IMR-90 (cell line): ENCODE data around the gene MTLN. TPM values are rescaled to one million over a fixed set of nuclear protein-coding genes. Genes with fewer than 3 reads are reported as not detected.

Source experiments
- ATAC-seq: fragments of 200-7000 bp; cut with Tn5 transposase; 2 replicates; pipeline ENCODE4 v1.9.1; 2020; ENCODE audit warnings: low read depth, mild to moderate bottlenecking, moderate library complexity
- BruUV-seq: library from RNA; stranded (reverse); fragments of 400-500 nt; replicated peaks from 2 replicates; lab custom pipeline; 2021; lab: Mats Ljungman, UMichigan
- CTCF ChIA-PET: fragments of 300-600 bp; formaldehyde crosslinking; extraction: SDS; loops from one replicate; lab custom pipeline; 2021; ENCODE audit warnings: antibody characterized with exemption; lab: Yijun Ruan, JAX
- POLR2A ChIA-PET: fragments of 300-600 bp; sonication (Branson Sonifier 250); formaldehyde crosslinking; loops from one replicate; lab custom pipeline; 2022; ENCODE audit warnings: antibody characterized with exemption; ENCODE audit not compliant: unreplicated experiment; lab: Charles Lee
- DNase-seq: peaks from one replicate; pipeline ENCODE4 v3.0.0; 2013
- H2AFZ ChIP-seq: replicated peaks from 2 replicates; pipeline ENCODE3; 2013; ENCODE audit warnings: low read length, mild to moderate bottlenecking; ENCODE audit not compliant: poor library complexity
- H2AK5ac ChIP-seq: 2 replicates; pipeline ENCODE4 v1.6.1; 2013; ENCODE audit warnings: low read depth, low read length, inconsistent platforms
- H2AK9ac ChIP-seq: replicated peaks from 2 replicates; pipeline ENCODE3; 2013; ENCODE audit warnings: mild to moderate bottlenecking, low read depth, low read length, moderate library complexity; ENCODE audit not compliant: poor library complexity
- H2BK120ac ChIP-seq: 2 replicates; pipeline ENCODE4 v1.6.1; 2013; ENCODE audit warnings: low read depth, low read length, inconsistent platforms
- H2BK15ac ChIP-seq: 3 replicates; pipeline ENCODE4 v1.6.1; 2013; ENCODE audit warnings: low read depth, low read length, inconsistent platforms
- H2BK20ac ChIP-seq: 2 replicates; pipeline ENCODE4 v1.6.1; 2013; ENCODE audit warnings: low read depth, mild to moderate bottlenecking, inconsistent platforms, low read length, moderate library complexity
- H2BK5ac ChIP-seq: 2 replicates; pipeline ENCODE4 v1.6.1; 2013; ENCODE audit warnings: mild to moderate bottlenecking, low read depth, low read length, inconsistent platforms; ENCODE audit not compliant: poor library complexity, severe bottlenecking
- H3K14ac ChIP-seq: replicated peaks from 2 replicates; pipeline ENCODE4 v1.6.1; 2013; ENCODE audit warnings: low read depth, low read length, inconsistent platforms
- H3K18ac ChIP-seq: 2 replicates; pipeline ENCODE4 v1.6.1; 2013; ENCODE audit warnings: low read depth, low read length, control low read depth
- H3K23ac ChIP-seq: 2 replicates; pipeline ENCODE4 v1.6.1; 2013; ENCODE audit warnings: low read depth, low read length, inconsistent platforms
- H3K27ac ChIP-seq: 2 replicates; pipeline ENCODE4 v1.5.1; 2013; ENCODE audit warnings: mild to moderate bottlenecking, control low read depth, low read length; ENCODE audit not compliant: insufficient read depth
- H3K27me3 ChIP-seq: 2 replicates; pipeline ENCODE4 v1.6.1; 2013; ENCODE audit warnings: low read length; ENCODE audit not compliant: control insufficient read depth, insufficient read depth
- H3K36me3 ChIP-seq: 2 replicates; pipeline ENCODE4 v1.6.1; 2013; ENCODE audit warnings: low read length, mixed read lengths; ENCODE audit not compliant: control insufficient read depth, insufficient read depth
- H3K4ac ChIP-seq: 2 replicates; pipeline ENCODE4 v1.6.1; 2013; ENCODE audit warnings: low read depth, low read length, inconsistent platforms
- H3K4me1 ChIP-seq: 2 replicates; pipeline ENCODE4 v1.6.1; 2013; ENCODE audit warnings: low read length, mixed read lengths; ENCODE audit not compliant: control insufficient read depth, insufficient read depth
- H3K4me2 ChIP-seq: 2 replicates; pipeline ENCODE4 v1.6.1; 2013; ENCODE audit warnings: low read depth, mild to moderate bottlenecking, control low read depth, low read length, moderate library complexity
- H3K4me3 ChIP-seq: 2 replicates; pipeline ENCODE4 v1.5.1; 2013; ENCODE audit warnings: low read depth, mild to moderate bottlenecking, control low read depth, low read length, moderate library complexity; ENCODE audit not compliant: insufficient read depth
- H3K56ac ChIP-seq: 2 replicates; pipeline ENCODE4 v1.6.1; 2013; ENCODE audit warnings: low read length, inconsistent platforms; ENCODE audit not compliant: insufficient read depth; ENCODE audit errors: extremely low read depth
- H3K79me1 ChIP-seq, 2 experiments: 2 replicates each; pipeline ENCODE4 v1.6.1; 2013; ENCODE audit warnings: low read length in 2 of 2, inconsistent platforms in 1 of 2, low read depth in 1 of 2
- H3K9ac ChIP-seq: 2 replicates; pipeline ENCODE4 v1.6.1; 2013; ENCODE audit warnings: low read depth, low read length, control low read depth
- H3K9me1 ChIP-seq: 2 replicates; pipeline ENCODE4 v1.6.1; 2013; ENCODE audit warnings: low read length, inconsistent platforms; ENCODE audit not compliant: insufficient read depth
- H3K9me3 ChIP-seq: 2 replicates; pipeline ENCODE4 v1.6.1; 2013; ENCODE audit warnings: low read length; ENCODE audit not compliant: control insufficient read depth, insufficient read depth
- H4K20me1 ChIP-seq: 2 replicates; pipeline ENCODE4 v1.6.1; 2013; ENCODE audit warnings: low read length, inconsistent platforms; ENCODE audit not compliant: insufficient read depth
- H4K5ac ChIP-seq: 2 replicates; pipeline ENCODE4 v1.6.1; 2013; ENCODE audit warnings: mild to moderate bottlenecking, low read depth, low read length, control low read depth
- H4K8ac ChIP-seq, 2 experiments: 2 replicates each; pipeline ENCODE4 v1.6.1; 2013; ENCODE audit warnings: low read depth in 2 of 2, low read length in 2 of 2, control low read depth in 1 of 2, inconsistent platforms in 1 of 2
- H4K91ac ChIP-seq: 2 replicates; pipeline ENCODE4 v1.6.1; 2013; ENCODE audit warnings: low read depth, low read length, inconsistent platforms; ENCODE audit not compliant: insufficient read depth
- CEBPB ChIP-seq: IDR thresholded peaks from 2 replicates; pipeline ENCODE4 v1.6.1; 2012; ENCODE audit warnings: low read depth, low read length, improper control_type of control experiment
- MAZ ChIP-seq: IDR thresholded peaks from 2 replicates; pipeline ENCODE4 v1.6.1; 2012; ENCODE audit warnings: low read depth, mild to moderate bottlenecking, low read length, improper control_type of control experiment, moderate library complexity, borderline replicate concordance
- WGBS, 2 experiments: methylation state at CpG; one replicate each; pipeline versions ENCODE4 v1.1.5 to v1.1.7; 2013; ENCODE audit warnings: missing lambda C conversion rate in 2 of 2; ENCODE audit not compliant: insufficient read length in 1 of 2; ENCODE audit errors: extremely low coverage in 2 of 2; 5-methylcytosine and 5-hydroxymethylcytosine counted together
- dilution Hi-C: fragments of 300-500 bp; cut with HindIII; formaldehyde crosslinking; loops from one replicate; pipeline ENCODE4 v1.14.3; 2018; ENCODE audit warnings: low sequenced_read_pairs; ENCODE audit not compliant: unreplicated experiment
- in situ Hi-C: fragments of 300-500 bp; cut with MboI; formaldehyde crosslinking; loops from 3 replicates; pipeline ENCODE4 v1.14.3; 2019; ENCODE audit warnings: low sequenced_read_pairs, inconsistent platforms, mixed read lengths
- intact Hi-C: fragments of 100-400 bp; cut with micrococcal nuclease; formaldehyde crosslinking; loops from 2 replicates; pipeline ENCODE4 v1.10.0; 2022
- polyA plus RNA-seq, 3 experiments: library from polyadenylated mRNA; depleted of rRNA; stranded (reverse); fragments of >200 nt; gene quantifications; 2 replicates each; pipeline ENCODE4 v1.2.3, GENCODE V29; 2012; ENCODE audit warnings: low replicate concordance in 1 of 3
- total RNA-seq: library from RNA; depleted of rRNA; stranded (reverse); fragments of >200 nt; gene quantifications from 2 replicates; pipeline ENCODE4 v1.2.3, GENCODE V29; 2012

MTLN gene
- total and polyA plus RNA-seq, 2 of the 4 experiments (the other 2 are of a cell fraction): 13.5 to 14.5 TPM

GRCh38 chr2:110173523-110173922 is 38.8 kb downstream of the MTLN start:
- H3K4me3 ChIP-seq: no peak overlapping the region
- H3K9me1 ChIP-seq: no peaks in the 10 kb centered on the region
- no peak overlapping the region for H3K18ac ChIP-seq
- H2AK9ac ChIP-seq: no peak overlapping the region
- no peak overlapping the region for H4K91ac ChIP-seq
- no peaks in the 10 kb centered on the region for H3K36me3 ChIP-seq
- intact Hi-C loops: loop anchor here (2.0 kb wide), 1 partner anchor 21 kb away; no protein-coding TSS in a partner anchor
- DNase-seq: peak; percentile 70
- H3K56ac ChIP-seq: no peak overlapping the region
- dilution Hi-C loops: no loop called here
- no peak overlapping the region for H3K23ac ChIP-seq
- no peaks in the 10 kb centered on the region for H3K27me3 ChIP-seq
- H4K8ac ChIP-seq: no peak overlapping the region
- TF ChIP-seq MAZ: no peak
- TF ChIP-seq CEBPB: peak; percentile 79
- ChIA-PET CTCF (no interaction called here), POLR2A (no interaction called here)
- no peak overlapping the region for H3K14ac ChIP-seq
- no peak overlapping the region for H3K9ac ChIP-seq
- no peak overlapping the region for H2BK5ac ChIP-seq
- no peaks in the 10 kb centered on the region for H4K20me1 ChIP-seq
- no peak overlapping the region for H2BK120ac ChIP-seq
- no peaks in the 10 kb centered on the region for H3K79me1 ChIP-seq
- no peak overlapping the region for H3K27ac ChIP-seq
- H2BK20ac ChIP-seq: no peak overlapping the region
- H2BK15ac ChIP-seq: no peak overlapping the region
- no peak overlapping the region for H3K4me2 ChIP-seq
- no peak overlapping the region for H4K5ac ChIP-seq
- no peak overlapping the region for H2AK5ac ChIP-seq
- no CpG with 5 or more reads among the region's 1 CpG for WGBS, 2 experiments
- ATAC-seq: peak; percentile 63
- no peaks in the 10 kb centered on the region for H3K9me3 ChIP-seq
- no peak overlapping the region for H3K4ac ChIP-seq
- no peak overlapping the region for H2AFZ ChIP-seq
- no peaks in the 10 kb centered on the region for H3K4me1 ChIP-seq
- no TSS peak for BruUV-seq
- in situ Hi-C loops: no loop called here
